ENCODE results near the gene SLC6A1. TPM values are rescaled to one million over a fixed set of nuclear protein-coding genes. Genes with fewer than 3 reads are reported as not detected.
A peak's percentile ranks its signal among the peaks of the same experiment; 100 is the strongest.

The SLC6A1 gene
- total and polyA plus RNA-seq, 2 of the 4 experiments (the other 2 are of a cell fraction), result 0.02 TPM; not detected in 1

GRCh38 chr3:10964537-10965167, 27.9 kb upstream of the SLC6A1 start:
- Histone ChIP-seq H3K56ac (ENCODE audit: extremely low read depth, insufficient read depth, low read length) (no peak overlapping the region), H3K4ac (ENCODE audit: low read depth, low read length) (no peak overlapping the region), H3K27ac (ENCODE audit: insufficient read depth, low read length) (no peak overlapping the region), H3K9ac (ENCODE audit: low read depth, low read length) (no peak overlapping the region), H4K20me1 (ENCODE audit: insufficient read depth, low read length) (0 out of 2 replicates have a peak, but pooled peaks cover 4% of the 10 kb centered on the region), H3K4me3 (ENCODE audit: insufficient read depth, low read depth, low read length) (no peak overlapping the region), H3K18ac (ENCODE audit: low read depth, low read length) (no peak overlapping the region), H2BK15ac (ENCODE audit: low read depth, low read length) (no peak overlapping the region), H3K9me1 (ENCODE audit: insufficient read depth, low read length) (no peaks in the 10 kb centered on the region; the same call in 1 of the 2 replicates), H3K4me1 (ENCODE audit: control insufficient read depth, insufficient read depth, low read length) (no peaks in the 10 kb centered on the region), H4K8ac (ENCODE audit: low read depth in 2 of 2, low read length in 2 of 2) (no peak overlapping the region), H2AK9ac (replicated peaks; ENCODE audit: low read depth, low read length, poor library complexity) (no peak overlapping the region), H4K5ac (ENCODE audit: low read depth, low read length) (no peak overlapping the region), H2AK5ac (ENCODE audit: low read depth, low read length) (no peak overlapping the region), H4K91ac (ENCODE audit: insufficient read depth, low read depth, low read length) (no peak overlapping the region), H2AFZ (replicated peaks; ENCODE audit: low read length, poor library complexity) (no peak overlapping the region), H2BK5ac (ENCODE audit: low read depth, low read length, poor library complexity, severe bottlenecking) (no peak overlapping the region), H2BK120ac (ENCODE audit: low read depth, low read length) (no peak overlapping the region), H3K23ac (ENCODE audit: low read depth, low read length) (no peak overlapping the region), H2BK20ac (ENCODE audit: low read depth, low read length) (no peak overlapping the region), H3K36me3 (ENCODE audit: control insufficient read depth, insufficient read depth, low read length) (no peaks in the 10 kb centered on the region), H3K79me1 (ENCODE audit: low read depth in 1 of 2, low read length in 2 of 2) (no peaks in the 10 kb centered on the region), H3K27me3 (ENCODE audit: control insufficient read depth, insufficient read depth, low read length) (peaks cover 16% of the 10 kb centered on the region; the same call in 1 of the 2 replicates), H3K9me3 (ENCODE audit: control insufficient read depth, insufficient read depth, low read length) (no peaks in the 10 kb centered on the region), H3K14ac (replicated peaks; ENCODE audit: low read depth, low read length) (no peak overlapping the region), H3K4me2 (ENCODE audit: low read depth, low read length) (no peak overlapping the region)
- intact Hi-C loops (cut with micrococcal nuclease), result no loop called here
- ChIA-PET CTCF (interaction anchor here (1.4 kb wide), 1 partner anchor 13 kb away, joined by 3 read pairs; no protein-coding TSS in a partner anchor), POLR2A (ENCODE audit: unreplicated experiment) (no interaction called here)
- peak; percentile 3 for DNase-seq
- no CpG with 5 or more reads among the region's 6 CpGs for WGBS, 2 experiments (ENCODE audit: extremely low coverage in 2 of 2, insufficient read length in 1 of 2)
- no TSS peak for BruUV-seq (replicated peaks)
- peak; percentile 44; the same call in 1 of the 2 replicates for ATAC-seq (ENCODE audit: low read depth)
- in situ Hi-C loops (cut with MboI; ENCODE audit: low sequenced_read_pairs), result no loop called here
- TF ChIP-seq CTCF (conservative IDR thresholded peaks at IDR 0.05; ENCODE audit: low read depth, low read length), result no peak
- TF ChIP-seq MAZ (IDR thresholded peaks at IDR 0.05; ENCODE audit: borderline replicate concordance, low read depth, low read length), result no peak
- no peak for TF ChIP-seq FOS (IDR thresholded peaks at IDR 0.05; ENCODE audit: low read depth, low read length)
- no peak for TF ChIP-seq POLR2A (IDR thresholded peaks at IDR 0.05; ENCODE audit: low read depth, low read length)
- dilution Hi-C loops (cut with HindIII; ENCODE audit: low sequenced_read_pairs, unreplicated experiment), result no loop called here

Measured in IMR-90 (cell line).